GM21717 (cell line): ENCODE results near the gene LIN54.
A peak's percentile ranks its signal among the peaks of the same experiment; 100 is the strongest.
"Not testable (repeated sequence)": the region's sequence is repeated elsewhere in the genome, so short reads cannot be mapped to it uniquely, and the experiment has no call there.

Experiments used
- ATAC-seq: cut with Tn5 transposase; IDR thresholded peaks from one replicate; pipeline ENCODE4 v1.9.1; 2021; ENCODE audit warnings: mild to moderate bottlenecking, moderate library complexity; ENCODE audit not compliant: unreplicated experiment

Gene LIN54

GRCh38 chr4:82951196-82951595 is 59.4 kb downstream of the LIN54 start:
- ATAC-seq = no peak

- no peak for ATAC-seq
Observed at GRCh38 chr4:82948647-82949204, 61.9 kb downstream of the LIN54 start.

- ATAC-seq = no peak
Observed at GRCh38 chr4:82947498-82947897, 63.1 kb downstream of the LIN54 start.

- no peak for ATAC-seq
Observed at GRCh38 chr4:82939414-82939813, 71.2 kb downstream of the LIN54 start.

- no peak for ATAC-seq
Observed at GRCh38 chr4:82934441-82934840, 76.2 kb downstream of the LIN54 start.

- no peak for ATAC-seq
Observed at GRCh38 chr4:82930848-82931755, 79.5 kb downstream of the LIN54 start.

- ATAC-seq = no peak
Observed at GRCh38 chr4:82921795-82922194, 88.8 kb downstream of the LIN54 start.

- no peak for ATAC-seq
Observed at GRCh38 chr4:82919386-82919785, 91.2 kb downstream of the LIN54 start.

GRCh38 chr4:82918091-82918490 is 92.5 kb downstream of the LIN54 start:
- ATAC-seq = no peak

- ATAC-seq = not testable (repeated sequence)
Observed at GRCh38 chr4:82913968-82914367, 96.7 kb downstream of the LIN54 start.

GRCh38 chr4:82913305-82913704 is 97.3 kb downstream of the LIN54 start:
- no peak for ATAC-seq

- ATAC-seq = no peak
Observed at GRCh38 chr4:82909326-82909725, 101.3 kb downstream of the LIN54 start.

- peak; percentile 37 for ATAC-seq
Observed at GRCh38 chr4:82906469-82906868, 104.2 kb downstream of the LIN54 start.

GRCh38 chr4:82905205-82905604 is 105.4 kb downstream of the LIN54 start:
- peak; percentile 53 for ATAC-seq

GRCh38 chr4:82903737-82904136 is 106.9 kb downstream of the LIN54 start:
- ATAC-seq = no peak

GRCh38 chr4:82901183-82901718 is 109.4 kb downstream of the LIN54 start:
- no peak for ATAC-seq

GRCh38 chr4:82900411-82901182 is 110.0 kb downstream of the LIN54 start, which contains the start of gene THAP9:
THAP9 (plus strand) TSS chr4:82900735; CDS start chr4:82900803, 68 bp downstream.
- ATAC-seq = peak; percentile 88

- ATAC-seq = peak; percentile 17
Observed at GRCh38 chr4:82900066-82900410, 110.6 kb downstream of the LIN54 start.

GRCh38 chr4:82899374-82900065 is 111.1 kb downstream of the LIN54 start:
- ATAC-seq = no peak

- ATAC-seq = no peak
Observed at GRCh38 chr4:82898322-82899243, 112.0 kb downstream of the LIN54 start.
